Measurements from ENCODE around the gene PPARD.
"Not testable (repeated sequence)": the region's sequence is repeated elsewhere in the genome, so short reads cannot be mapped to it uniquely, and the experiment has no call there.

PPARD gene

GRCh38 chr6:35372633-35373032, 30.3 kb downstream of the PPARD start:
- H3K9ac ChIP-seq (ENCODE audit: low read depth, low read length) = no peak overlapping the region
- H3K9me3 ChIP-seq (ENCODE audit: control insufficient read depth, insufficient read depth, low read length) = no peaks in the 10 kb centered on the region
- H3K4me1 ChIP-seq (ENCODE audit: insufficient read depth, low read length) = peaks cover 8% of the 10 kb centered on the region; the same call in 1 of the 2 replicates
- H3K36me3 ChIP-seq (ENCODE audit: insufficient read depth, low read length) = no peaks in the 10 kb centered on the region

- Histone ChIP-seq H3K4me1 (ENCODE audit: insufficient read depth, low read length) (no peaks in the 10 kb centered on the region), H3K9ac (ENCODE audit: low read depth, low read length) (no peak overlapping the region), H3K9me3 (ENCODE audit: control insufficient read depth, insufficient read depth, low read length) (no peaks in the 10 kb centered on the region), H3K36me3 (ENCODE audit: insufficient read depth, low read length) (no peaks in the 10 kb centered on the region)
These were observed 33.9 kb downstream of the PPARD start for GRCh38 chr6:35376281-35376680.

- H3K9me3 ChIP-seq (ENCODE audit: control insufficient read depth, insufficient read depth, low read length) = no peaks in the 10 kb centered on the region
- H3K4me1 ChIP-seq (ENCODE audit: insufficient read depth, low read length) = no peaks in the 10 kb centered on the region
- H3K9ac ChIP-seq (ENCODE audit: low read depth, low read length) = no peak overlapping the region
- H3K36me3 ChIP-seq (ENCODE audit: insufficient read depth, low read length) = no peaks in the 10 kb centered on the region
These were observed 34.6 kb downstream of the PPARD start for GRCh38 chr6:35377002-35377401.

GRCh38 chr6:35378261-35378660, 35.9 kb downstream of the PPARD start:
- Histone ChIP-seq H3K9me3 (ENCODE audit: control insufficient read depth, insufficient read depth, low read length) (peaks cover 5% of the 10 kb centered on the region; the same call in 1 of the 2 replicates), H3K9ac (ENCODE audit: low read depth, low read length) (no peak overlapping the region), H3K4me1 (ENCODE audit: insufficient read depth, low read length) (no peaks in the 10 kb centered on the region), H3K36me3 (ENCODE audit: insufficient read depth, low read length) (no peaks in the 10 kb centered on the region)

GRCh38 chr6:35381132-35381531, 38.8 kb downstream of the PPARD start:
- Histone ChIP-seq H3K9me3 (ENCODE audit: control insufficient read depth, insufficient read depth, low read length) (peaks cover 5% of the 10 kb centered on the region; the same call in 1 of the 2 replicates), H3K9ac (ENCODE audit: low read depth, low read length) (no peak overlapping the region), H3K4me1 (ENCODE audit: insufficient read depth, low read length) (no peaks in the 10 kb centered on the region), H3K36me3 (ENCODE audit: insufficient read depth, low read length) (no peaks in the 10 kb centered on the region)

- H3K9ac ChIP-seq (ENCODE audit: low read depth, low read length) = no peak overlapping the region
- H3K36me3 ChIP-seq (ENCODE audit: insufficient read depth, low read length) = no peaks in the 10 kb centered on the region
- H3K4me1 ChIP-seq (ENCODE audit: insufficient read depth, low read length) = no peaks in the 10 kb centered on the region
- peaks cover 5% of the 10 kb centered on the region; the same call in 1 of the 2 replicates for H3K9me3 ChIP-seq (ENCODE audit: control insufficient read depth, insufficient read depth, low read length)
These were observed 39.7 kb downstream of the PPARD start for GRCh38 chr6:35382015-35382414.

- Histone ChIP-seq H3K9me3 (ENCODE audit: control insufficient read depth, insufficient read depth, low read length) (peaks cover 5% of the 10 kb centered on the region; the same call in 1 of the 2 replicates), H3K4me1 (ENCODE audit: insufficient read depth, low read length) (no peaks in the 10 kb centered on the region), H3K36me3 (ENCODE audit: insufficient read depth, low read length) (no peaks in the 10 kb centered on the region), H3K9ac (ENCODE audit: low read depth, low read length) (no peak overlapping the region)
These were observed 43.3 kb downstream of the PPARD start for GRCh38 chr6:35385457-35386202.

- Histone ChIP-seq H3K9ac (ENCODE audit: low read depth, low read length) (no peak overlapping the region), H3K36me3 (ENCODE audit: insufficient read depth, low read length) (no peaks in the 10 kb centered on the region)
These were observed 44.6 kb downstream of the PPARD start for GRCh38 chr6:35386989-35387388.

GRCh38 chr6:35388030-35388429, 45.7 kb downstream of the PPARD start:
- no peaks in the 10 kb centered on the region for H3K4me1 ChIP-seq (ENCODE audit: insufficient read depth, low read length)
- H3K9ac ChIP-seq (ENCODE audit: low read depth, low read length) = no peak overlapping the region
- no peaks in the 10 kb centered on the region for H3K9me3 ChIP-seq (ENCODE audit: control insufficient read depth, insufficient read depth, low read length)
- no peaks in the 10 kb centered on the region for H3K36me3 ChIP-seq (ENCODE audit: insufficient read depth, low read length)

More at GRCh38 chr6:35386989-35387388, 44.6 kb downstream of the PPARD start:
- Histone ChIP-seq H3K4me1 (ENCODE audit: insufficient read depth, low read length) (no peaks in the 10 kb centered on the region), H3K9me3 (ENCODE audit: control insufficient read depth, insufficient read depth, low read length) (peaks cover 5% of the 10 kb centered on the region; the same call in 1 of the 2 replicates)

- Histone ChIP-seq H3K36me3 (ENCODE audit: insufficient read depth, low read length) (no peaks in the 10 kb centered on the region), H3K9ac (ENCODE audit: low read depth, low read length) (no peak overlapping the region), H3K4me1 (ENCODE audit: insufficient read depth, low read length) (no peaks in the 10 kb centered on the region), H3K9me3 (ENCODE audit: control insufficient read depth, insufficient read depth, low read length) (no peaks in the 10 kb centered on the region)
These were observed 46.5 kb downstream of the PPARD start for GRCh38 chr6:35388772-35389352.

GRCh38 chr6:35389386-35389785, 47.0 kb downstream of the PPARD start:
- not testable (repeated sequence) for H3K4me1 ChIP-seq (ENCODE audit: insufficient read depth, low read length); H3K36me3 ChIP-seq (ENCODE audit: insufficient read depth, low read length); H3K9me3 ChIP-seq (ENCODE audit: control insufficient read depth, insufficient read depth, low read length)

GRCh38 chr6:35391240-35391968, 49.0 kb downstream of the PPARD start:
- Histone ChIP-seq H3K36me3 (ENCODE audit: insufficient read depth, low read length) (no peaks in the 10 kb centered on the region), H3K9me3 (ENCODE audit: control insufficient read depth, insufficient read depth, low read length) (no peaks in the 10 kb centered on the region), H3K4me1 (ENCODE audit: insufficient read depth, low read length) (no peaks in the 10 kb centered on the region), H3K9ac (ENCODE audit: low read depth, low read length) (no peak overlapping the region)

More at GRCh38 chr6:35389386-35389785, 47.0 kb downstream of the PPARD start:
- H3K9ac ChIP-seq (ENCODE audit: low read depth, low read length) = not testable (repeated sequence)

- no peak overlapping the region for H3K9ac ChIP-seq (ENCODE audit: low read depth, low read length)
These were observed 49.8 kb downstream of the PPARD start for GRCh38 chr6:35392111-35392702.

More at GRCh38 chr6:35392111-35392702, 49.8 kb downstream of the PPARD start:
- H3K36me3 ChIP-seq (ENCODE audit: insufficient read depth, low read length) = no peaks in the 10 kb centered on the region
- peaks cover 5% of the 10 kb centered on the region; the same call in 1 of the 2 replicates for H3K4me1 ChIP-seq (ENCODE audit: insufficient read depth, low read length)
- no peaks in the 10 kb centered on the region for H3K9me3 ChIP-seq (ENCODE audit: control insufficient read depth, insufficient read depth, low read length)
